Measurements from ENCODE around the gene GAN. TPM values are rescaled to one million over a fixed set of nuclear protein-coding genes. Genes with fewer than 3 reads are reported as not detected.

The GAN gene
- total and polyA plus RNA-seq, 9 donors = 1.1 to 11.5 (median 9.0) TPM

GRCh38 chr16:81410643-81411293 lies 96.0 kb downstream of the GAN start:
- no peak overlapping the region for H3K4me3 ChIP-seq
- peak in 2 of 5 donors; percentile 17 to 32 for DNase-seq
- H3K9me3 ChIP-seq = no peaks in the 10 kb centered on the region
- no peak overlapping the region for H3K27ac ChIP-seq
- WGBS, 3 donors = 40 to 51% (median 45%) methylated on average over 10 of the region's 10 CpGs
- TF ChIP-seq POLR2A (IDR thresholded peaks at IDR 0.05) (no peak), CTCF (IDR thresholded peaks at IDR 0.05) (no peak), EP300 (IDR thresholded peaks at IDR 0.05) (no peak)
- H3K4me1 ChIP-seq (ENCODE audit: insufficient read depth) = no peaks in the 10 kb centered on the region
- intact Hi-C loops (cut with DNase I) = no loop called here
- no peaks in the 10 kb centered on the region for H3K36me3 ChIP-seq
- H3K27me3 ChIP-seq = no peaks in the 10 kb centered on the region

DNA sequence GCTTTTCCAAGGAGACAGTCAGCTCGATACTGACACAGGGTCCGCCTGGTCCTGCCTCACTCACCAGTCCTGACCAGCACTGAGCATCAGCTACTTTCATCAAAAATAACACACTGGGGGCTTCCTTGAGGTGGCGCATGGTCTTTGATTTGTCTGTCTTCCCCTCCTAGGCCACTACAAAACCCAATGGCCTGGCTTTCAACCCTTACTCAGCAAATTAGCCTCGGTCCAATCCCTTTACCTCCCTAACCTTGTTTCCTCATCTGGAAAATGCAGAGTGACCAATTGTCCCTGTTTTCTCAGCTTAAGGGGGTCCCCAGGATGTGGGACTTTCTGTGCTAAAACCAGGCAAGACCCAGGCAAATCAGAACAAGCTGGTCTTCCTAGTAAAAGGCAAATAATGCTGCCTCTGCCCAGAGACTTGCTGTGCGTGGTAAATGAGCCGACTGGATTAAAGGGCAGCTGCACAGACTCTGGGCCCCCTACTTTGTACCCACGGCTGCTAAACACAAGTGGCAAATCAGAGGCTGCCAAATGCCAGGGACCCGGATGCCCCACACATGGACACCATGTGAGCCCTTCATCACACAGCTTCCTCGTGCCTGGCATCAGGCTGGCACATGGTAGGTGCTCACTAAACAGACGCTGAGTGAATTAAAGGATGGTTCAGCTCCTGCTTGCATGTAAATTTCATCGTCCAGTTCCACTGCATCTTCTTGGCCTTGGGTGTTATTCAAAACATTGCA lies 98.7 kb downstream of the GAN start:
- intact Hi-C loops (cut with DNase I) = no loop called here
- DNase-seq = no peak
- Histone ChIP-seq H3K27ac (no peak overlapping the region), H3K27me3 (no peaks in the 10 kb centered on the region), H3K4me1 (ENCODE audit: insufficient read depth) (no peaks in the 10 kb centered on the region), H3K4me3 (no peak overlapping the region), H3K9me3 (no peaks in the 10 kb centered on the region), H3K36me3 (no peaks in the 10 kb centered on the region)
- TF ChIP-seq CTCF (IDR thresholded peaks at IDR 0.05) (no peak), POLR2A (IDR thresholded peaks at IDR 0.05) (no peak), EP300 (IDR thresholded peaks at IDR 0.05) (no peak)
- 83 to 87% (median 84%) methylated on average over 11 of the region's 11 CpGs for WGBS, 3 donors

- no peaks in the 10 kb centered on the region for H3K36me3 ChIP-seq
- TF ChIP-seq CTCF (IDR thresholded peaks at IDR 0.05) = no peak
- no peak for TF ChIP-seq POLR2A (IDR thresholded peaks at IDR 0.05)
- TF ChIP-seq EP300 (IDR thresholded peaks at IDR 0.05) = no peak
- H3K9me3 ChIP-seq = no peaks in the 10 kb centered on the region
- no peak overlapping the region for H3K4me3 ChIP-seq
- H3K27me3 ChIP-seq = no peaks in the 10 kb centered on the region
- no peak overlapping the region for H3K27ac ChIP-seq
- WGBS, 3 donors = 82 to 86% (median 82%) methylated on average over 11 of the region's 11 CpGs
- DNase-seq = no peak
- intact Hi-C loops (cut with DNase I) = no loop called here
- H3K4me1 ChIP-seq (ENCODE audit: insufficient read depth) = no peaks in the 10 kb centered on the region
These were observed 101.0 kb downstream of the GAN start for GRCh38 chr16:81415751-81416150.

GRCh38 chr16:81416749-81417148 lies 102.0 kb downstream of the GAN start:
- 71 to 85% (median 76%) methylated on average over 8 of the region's 8 CpGs for WGBS, 3 donors
- Histone ChIP-seq H3K36me3 (no peaks in the 10 kb centered on the region), H3K9me3 (no peaks in the 10 kb centered on the region), H3K27me3 (no peaks in the 10 kb centered on the region), H3K27ac (no peak overlapping the region), H3K4me1 (ENCODE audit: insufficient read depth) (no peaks in the 10 kb centered on the region), H3K4me3 (no peak overlapping the region)
- DNase-seq = no peak
- intact Hi-C loops (cut with DNase I) = no loop called here
- TF ChIP-seq CTCF (IDR thresholded peaks at IDR 0.05) (no peak), POLR2A (IDR thresholded peaks at IDR 0.05) (no peak), EP300 (IDR thresholded peaks at IDR 0.05) (no peak)
